ACC112 (cell line): ENCODE results near the gene TGFBR3.
A peak's percentile ranks its signal among the peaks of the same experiment; 100 is the strongest.

Experiments
- H2AFZ ChIP-seq: fragments of 200-600 bp; sonication (generic); one replicate; pipeline ENCODE4 v1.6.0; 2017; ENCODE audit warnings: antibody characterized with exemption, low read length; ENCODE audit not compliant: unreplicated experiment
- H3K27ac ChIP-seq: fragments of 200-600 bp; sonication (generic); 2 replicates; pipeline ENCODE4 v1.5.1; 2014; ENCODE audit warnings: low read depth, mild to moderate bottlenecking, antibody characterized with exemption, low read length, moderate library complexity
- H3K27me3 ChIP-seq: fragments of 200-600 bp; sonication (generic); 2 replicates; pipeline ENCODE4 v1.6.1; 2014; ENCODE audit warnings: mild to moderate bottlenecking, antibody characterized with exemption, low read length, moderate library complexity, mixed read lengths; ENCODE audit not compliant: insufficient read depth
- H3K36me3 ChIP-seq: fragments of 200-600 bp; sonication (generic); 2 replicates; pipeline ENCODE4 v1.6.1; 2016; ENCODE audit warnings: mild to moderate bottlenecking, antibody characterized with exemption, low read length, moderate library complexity, mixed read lengths; ENCODE audit not compliant: insufficient read depth
- H3K4me1 ChIP-seq: fragments of 200-600 bp; sonication (generic); one replicate; pipeline ENCODE4 v1.6.1; 2016; ENCODE audit warnings: low read length, mixed read lengths; ENCODE audit not compliant: insufficient read depth, unreplicated experiment, control insufficient read depth
- H3K4me3 ChIP-seq: fragments of 200-600 bp; sonication (generic); 2 replicates; pipeline ENCODE4 v1.5.1; 2014; ENCODE audit warnings: mild to moderate bottlenecking, low read depth, low read length
- H3K79me2 ChIP-seq: fragments of 200-600 bp; sonication (generic); one replicate; pipeline ENCODE4 v1.6.0; 2016; ENCODE audit warnings: low read length; ENCODE audit not compliant: control insufficient read depth, unreplicated experiment, insufficient read depth

TGFBR3 gene

GRCh38 chr1:91699339-91699974, 186.5 kb downstream of the TGFBR3 start:
- peaks cover 4% of the 10 kb centered on the region for H3K36me3 ChIP-seq
- H3K4me3 ChIP-seq, result no peak overlapping the region; the same call in 1 of the 2 replicates
- peaks cover 59% of the 10 kb centered on the region for H3K4me1 ChIP-seq
- H3K27me3 ChIP-seq, result no peaks in the 10 kb centered on the region
- H3K79me2 ChIP-seq, result no peaks in the 10 kb centered on the region
- no peak overlapping the region for H2AFZ ChIP-seq
- H3K27ac ChIP-seq, result peak overlapping the region; percentile 92

GRCh38 chr1:91697861-91698260, 188.1 kb downstream of the TGFBR3 start:
- Histone ChIP-seq H3K79me2 (no peaks in the 10 kb centered on the region), H3K4me3 (peak overlapping the region; percentile 65), H3K4me1 (peaks cover 59% of the 10 kb centered on the region), H3K27me3 (no peaks in the 10 kb centered on the region), H3K36me3 (peaks cover 8% of the 10 kb centered on the region), H3K27ac (peak overlapping the region; percentile 92), H2AFZ (peak overlapping the region; percentile 61)

GRCh38 chr1:91697416-91697815, 188.5 kb downstream of the TGFBR3 start:
- Histone ChIP-seq H3K79me2 (no peaks in the 10 kb centered on the region), H2AFZ (peak overlapping the region; percentile 61), H3K4me3 (peak overlapping the region; percentile 65), H3K4me1 (peaks cover 59% of the 10 kb centered on the region), H3K27ac (peak overlapping the region; percentile 92), H3K27me3 (no peaks in the 10 kb centered on the region), H3K36me3 (peaks cover 8% of the 10 kb centered on the region)

GRCh38 chr1:91696321-91696720, 189.6 kb downstream of the TGFBR3 start:
- Histone ChIP-seq H2AFZ (no peak overlapping the region), H3K27ac (0 out of 2 replicates have a peak overlapping the region, but pooled peaks have one; percentile 92), H3K4me1 (peaks cover 51% of the 10 kb centered on the region), H3K36me3 (peaks cover 8% of the 10 kb centered on the region), H3K27me3 (no peaks in the 10 kb centered on the region), H3K4me3 (no peak overlapping the region), H3K79me2 (no peaks in the 10 kb centered on the region)

GRCh38 chr1:91693557-91693956, 192.4 kb downstream of the TGFBR3 start:
- no peaks in the 10 kb centered on the region for H3K27me3 ChIP-seq
- peaks cover 23% of the 10 kb centered on the region for H3K4me1 ChIP-seq
- H3K36me3 ChIP-seq, result peaks cover 8% of the 10 kb centered on the region
- no peaks in the 10 kb centered on the region for H3K79me2 ChIP-seq
- no peak overlapping the region for H3K27ac ChIP-seq
- H3K4me3 ChIP-seq, result no peak overlapping the region
- H2AFZ ChIP-seq, result no peak overlapping the region

GRCh38 chr1:91691525-91691924, 194.4 kb downstream of the TGFBR3 start:
- Histone ChIP-seq H3K4me3 (no peak overlapping the region), H3K36me3 (peaks cover 8% of the 10 kb centered on the region), H3K27me3 (no peaks in the 10 kb centered on the region), H3K4me1 (peaks cover 3% of the 10 kb centered on the region), H2AFZ (no peak overlapping the region), H3K79me2 (no peaks in the 10 kb centered on the region), H3K27ac (no peak overlapping the region)

GRCh38 chr1:91689641-91690481, 196.1 kb downstream of the TGFBR3 start:
- H3K79me2 ChIP-seq, result no peaks in the 10 kb centered on the region
- H3K36me3 ChIP-seq, result peaks cover 8% of the 10 kb centered on the region; the same call in 1 of the 2 replicates
- peak overlapping the region; percentile 3 for H2AFZ ChIP-seq
- no peaks in the 10 kb centered on the region for H3K27me3 ChIP-seq
- H3K27ac ChIP-seq, result no peak overlapping the region
- no peak overlapping the region for H3K4me3 ChIP-seq
- peaks cover 6% of the 10 kb centered on the region for H3K4me1 ChIP-seq

- H3K4me3 ChIP-seq, result no peak overlapping the region
- no peak overlapping the region for H2AFZ ChIP-seq
- no peaks in the 10 kb centered on the region for H3K27me3 ChIP-seq
- no peaks in the 10 kb centered on the region for H3K36me3 ChIP-seq
- peaks cover 6% of the 10 kb centered on the region for H3K4me1 ChIP-seq
- H3K27ac ChIP-seq, result no peak overlapping the region
- H3K79me2 ChIP-seq, result no peaks in the 10 kb centered on the region
Observed at GRCh38 chr1:91687452-91687851, 198.5 kb downstream of the TGFBR3 start.

- Histone ChIP-seq H3K4me1 (peaks cover 6% of the 10 kb centered on the region), H3K79me2 (no peaks in the 10 kb centered on the region), H3K27me3 (no peaks in the 10 kb centered on the region), H3K36me3 (no peaks in the 10 kb centered on the region), H3K4me3 (no peak overlapping the region), H3K27ac (no peak overlapping the region), H2AFZ (no peak overlapping the region)
Observed at GRCh38 chr1:91685994-91686393, 200.0 kb downstream of the TGFBR3 start.

GRCh38 chr1:91684481-91685196, 201.3 kb downstream of the TGFBR3 start:
- Histone ChIP-seq H2AFZ (no peak overlapping the region), H3K4me1 (peaks cover 6% of the 10 kb centered on the region), H3K4me3 (no peak overlapping the region), H3K36me3 (no peaks in the 10 kb centered on the region), H3K27me3 (no peaks in the 10 kb centered on the region), H3K79me2 (no peaks in the 10 kb centered on the region), H3K27ac (no peak overlapping the region)
